Effector memory CD8-positive, alpha-beta T cell (primary cell): Measurements from ENCODE around the gene ARHGEF25.

Source experiments
- ATAC-seq: fragments of 150-1000 bp; cut with Tn5 transposase; replicated peaks from 2 replicates; pipeline ENCODE4 v1.10.0; 2021; ENCODE audit warnings: mild to moderate bottlenecking, moderate library complexity
- DNase-seq, 3 experiments: peaks; one replicate each; pipeline ENCODE4 v3.0.0; 2021
- H3K27ac Mint-ChIP-seq, 2 donors: one replicate each; pipeline ENCODE4 v1.8.0; 2022; ENCODE audit warnings: mild to moderate bottlenecking in 2 of 2, mixed read lengths in 2 of 2, moderate library complexity in 2 of 2
- H3K27me3 Mint-ChIP-seq, 2 donors: one replicate each; pipeline ENCODE4 v1.8.0; 2022; ENCODE audit warnings: mixed read lengths in 2 of 2
- H3K36me3 Mint-ChIP-seq: one replicate; pipeline ENCODE4 v1.8.0; 2022; ENCODE audit warnings: mild to moderate bottlenecking, moderate library complexity, mixed read lengths; ENCODE audit not compliant: insufficient read depth
- H3K4me1 Mint-ChIP-seq, 2 donors: one replicate each; pipeline ENCODE4 v1.8.0; 2022; ENCODE audit warnings: low read depth in 2 of 2, mixed read lengths in 2 of 2
- H3K4me3 Mint-ChIP-seq, 2 donors: one replicate each; pipeline ENCODE4 v1.8.0; 2022; ENCODE audit warnings: mild to moderate bottlenecking in 2 of 2, mixed read lengths in 2 of 2, moderate library complexity in 2 of 2
- H3K9me3 Mint-ChIP-seq, 2 donors: one replicate each; pipeline ENCODE4 v1.8.0; 2022; ENCODE audit warnings: mixed read lengths in 2 of 2

The ARHGEF25 gene

DNA sequence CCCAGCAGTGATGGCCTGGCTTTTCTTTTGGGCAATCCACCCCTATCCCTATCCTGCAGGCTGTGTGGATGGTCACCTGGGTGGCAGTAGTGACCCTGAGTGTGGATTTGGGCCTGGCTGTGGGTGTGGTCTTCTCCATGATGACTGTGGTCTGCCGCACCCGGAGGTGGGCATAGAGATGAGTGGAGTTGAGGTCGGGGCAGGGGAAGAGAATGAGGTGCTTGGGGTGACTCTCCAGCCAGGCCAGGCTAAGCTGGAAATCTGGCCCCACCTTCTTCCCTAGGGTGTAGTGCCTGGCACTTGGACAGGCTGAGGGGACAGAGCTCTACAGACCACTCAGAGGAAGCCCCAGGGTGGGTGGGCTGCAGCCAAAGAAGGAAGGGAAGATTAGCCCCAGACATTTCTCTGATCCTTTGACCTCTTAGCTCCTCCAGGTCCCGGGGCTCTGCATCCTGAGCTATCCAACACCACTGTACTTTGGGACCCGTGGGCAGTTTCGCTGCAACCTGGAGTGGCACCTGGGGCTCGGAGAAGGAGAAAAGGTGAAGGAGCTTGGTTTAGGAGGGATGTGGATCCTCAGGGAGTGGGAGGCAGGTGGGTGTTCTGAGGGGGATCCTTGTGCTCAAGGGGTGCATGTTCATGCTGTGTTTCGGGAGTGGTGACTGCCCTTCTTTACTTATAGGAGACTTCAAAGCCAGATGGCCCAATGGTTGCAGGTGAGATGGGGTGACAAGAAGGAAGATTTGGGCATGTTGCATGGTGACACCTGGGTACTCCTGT, 13.4 kb downstream of the ARHGEF25 start:
- Mint-ChIP-seq H3K4me1 (peaks cover 20 to 37% of the 10 kb centered on the region in 2 donors), H3K27me3 (peaks cover 94% of the 10 kb centered on the region in 2 donors), H3K27ac (no peak overlapping the region), H3K36me3 (peaks cover 6% of the 10 kb centered on the region), H3K9me3 (no peaks in the 10 kb centered on the region), H3K4me3 (no peak overlapping the region)
- ATAC-seq (no peak), DNase-seq (no peak)

DNA sequence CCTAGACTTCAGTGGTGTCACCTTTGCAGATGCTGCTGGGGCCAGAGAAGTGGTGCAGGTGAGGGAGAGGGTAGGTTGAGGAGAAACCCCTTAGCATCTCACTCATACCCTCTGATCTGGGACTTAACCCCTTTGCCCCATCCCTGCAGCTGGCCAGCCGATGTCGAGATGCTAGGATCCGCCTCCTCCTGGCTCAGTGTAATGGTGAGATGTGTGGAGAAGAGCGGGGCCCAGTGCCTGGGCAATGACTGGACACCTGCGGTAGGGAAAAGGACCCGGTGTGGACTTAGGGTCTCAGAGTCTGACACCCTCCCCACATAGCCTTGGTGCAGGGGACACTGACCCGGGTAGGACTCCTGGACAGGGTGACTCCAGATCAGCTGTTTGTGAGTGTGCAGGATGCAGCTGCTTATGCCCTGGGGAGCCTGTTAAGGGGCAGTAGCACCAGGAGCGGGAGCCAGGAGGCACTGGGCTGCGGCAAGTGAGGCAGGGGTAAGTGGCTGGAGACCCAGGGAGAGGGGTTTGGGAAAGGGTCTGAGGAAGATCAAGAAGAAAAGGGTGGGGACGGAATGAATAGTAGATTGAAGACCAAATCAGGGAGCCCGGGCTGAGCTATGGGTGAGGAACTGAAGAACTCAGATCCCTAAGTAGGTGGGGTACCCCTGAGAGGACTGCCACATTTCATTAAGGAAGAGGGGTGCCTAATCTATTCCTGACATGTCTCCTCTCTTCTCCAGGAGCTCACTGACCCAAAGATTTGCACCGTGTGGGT, 14.2 kb downstream of the ARHGEF25 start:
- no peaks in the 10 kb centered on the region for H3K9me3 Mint-ChIP-seq
- H3K4me1 Mint-ChIP-seq = peaks cover 17 to 29% of the 10 kb centered on the region in 2 donors
- H3K27ac Mint-ChIP-seq = no peak overlapping the region
- H3K4me3 Mint-ChIP-seq = no peak overlapping the region
- no peak for ATAC-seq
- peaks cover 6% of the 10 kb centered on the region for H3K36me3 Mint-ChIP-seq
- no peak for DNase-seq
- peaks cover 86 to 91% of the 10 kb centered on the region in 2 donors for H3K27me3 Mint-ChIP-seq

DNA sequence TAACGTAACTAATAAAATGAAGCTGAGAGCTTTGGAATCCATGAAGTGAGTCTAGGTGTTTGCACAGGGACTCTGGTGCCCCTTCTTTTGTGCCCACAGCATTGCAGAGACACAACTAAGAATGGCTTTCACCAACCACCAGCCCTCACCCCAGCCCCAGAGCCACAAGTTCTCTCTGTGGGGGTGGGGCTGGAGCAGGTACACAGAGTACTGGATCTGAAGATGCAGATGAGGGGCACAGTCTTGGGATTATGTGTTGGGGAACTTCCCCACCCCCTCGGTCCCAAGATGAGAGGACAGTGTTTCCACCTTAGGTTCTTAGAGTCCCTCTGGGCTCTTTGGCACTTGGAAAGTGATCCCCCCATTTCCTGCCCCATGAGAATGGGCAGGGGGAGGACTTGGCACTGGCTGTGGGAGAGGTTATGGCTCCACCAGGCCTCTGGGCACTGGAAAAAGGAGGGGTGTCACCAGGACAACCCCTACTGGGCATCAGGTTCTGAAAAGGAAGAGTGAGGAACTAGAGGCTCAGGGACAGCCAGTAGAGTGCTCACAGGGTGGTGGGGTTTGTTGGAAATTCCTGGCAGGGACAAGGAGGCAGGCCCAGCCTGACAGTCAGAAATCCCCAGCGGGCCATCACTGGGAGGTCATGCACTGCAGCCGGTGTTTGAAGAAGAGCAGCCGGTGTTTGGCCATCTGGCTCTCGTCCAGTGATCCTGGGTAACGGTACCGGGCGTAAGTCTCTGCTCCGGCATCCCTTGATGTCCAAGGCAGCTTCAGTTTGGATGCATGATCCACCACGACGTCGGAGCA, 15.1 kb downstream of the ARHGEF25 start:
- ATAC-seq (no peak), DNase-seq (no peak)
- Mint-ChIP-seq H3K4me1 (peaks cover 9 to 21% of the 10 kb centered on the region in 2 donors), H3K4me3 (no peak overlapping the region), H3K27ac (no peak overlapping the region), H3K9me3 (no peaks in the 10 kb centered on the region), H3K36me3 (peaks cover 6% of the 10 kb centered on the region), H3K27me3 (peaks cover 79 to 91% of the 10 kb centered on the region in 2 donors)

DNA sequence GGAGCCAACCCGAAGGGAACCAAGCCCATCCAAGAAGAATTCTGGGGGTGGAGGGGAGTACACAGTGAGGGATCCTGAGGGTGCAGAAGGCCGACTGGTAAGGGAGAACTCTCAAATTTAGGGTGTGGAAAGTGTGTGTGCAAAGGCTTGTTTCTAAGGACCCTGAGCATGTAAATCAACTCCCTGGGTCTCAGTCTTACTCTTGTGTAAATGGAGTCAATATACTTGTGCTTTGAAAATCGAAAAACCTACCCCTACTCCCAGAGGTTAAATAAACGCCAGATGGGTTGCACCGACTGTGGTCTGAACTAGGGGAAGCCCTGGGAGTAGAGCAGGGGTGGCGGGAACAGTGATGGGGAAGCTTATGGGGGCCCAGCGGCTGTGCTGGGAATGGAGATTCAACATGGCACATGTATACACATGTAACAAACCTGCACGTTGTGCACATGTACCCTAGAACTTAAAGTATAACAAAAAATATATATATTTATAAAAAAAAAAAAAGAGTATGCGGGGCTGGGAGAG, 15.7 kb downstream of the ARHGEF25 start:
- no peak overlapping the region for H3K27ac Mint-ChIP-seq
- H3K27me3 Mint-ChIP-seq = peaks cover 79 to 91% of the 10 kb centered on the region in 2 donors
- peak overlapping the region in 1 of 2 donors; percentile 9 for H3K4me3 Mint-ChIP-seq
- ATAC-seq (no peak), DNase-seq (no peak)
- no peaks in the 10 kb centered on the region for H3K9me3 Mint-ChIP-seq
- peaks cover 5% of the 10 kb centered on the region for H3K36me3 Mint-ChIP-seq
- peaks cover 5 to 15% of the 10 kb centered on the region in 2 donors for H3K4me1 Mint-ChIP-seq

DNA sequence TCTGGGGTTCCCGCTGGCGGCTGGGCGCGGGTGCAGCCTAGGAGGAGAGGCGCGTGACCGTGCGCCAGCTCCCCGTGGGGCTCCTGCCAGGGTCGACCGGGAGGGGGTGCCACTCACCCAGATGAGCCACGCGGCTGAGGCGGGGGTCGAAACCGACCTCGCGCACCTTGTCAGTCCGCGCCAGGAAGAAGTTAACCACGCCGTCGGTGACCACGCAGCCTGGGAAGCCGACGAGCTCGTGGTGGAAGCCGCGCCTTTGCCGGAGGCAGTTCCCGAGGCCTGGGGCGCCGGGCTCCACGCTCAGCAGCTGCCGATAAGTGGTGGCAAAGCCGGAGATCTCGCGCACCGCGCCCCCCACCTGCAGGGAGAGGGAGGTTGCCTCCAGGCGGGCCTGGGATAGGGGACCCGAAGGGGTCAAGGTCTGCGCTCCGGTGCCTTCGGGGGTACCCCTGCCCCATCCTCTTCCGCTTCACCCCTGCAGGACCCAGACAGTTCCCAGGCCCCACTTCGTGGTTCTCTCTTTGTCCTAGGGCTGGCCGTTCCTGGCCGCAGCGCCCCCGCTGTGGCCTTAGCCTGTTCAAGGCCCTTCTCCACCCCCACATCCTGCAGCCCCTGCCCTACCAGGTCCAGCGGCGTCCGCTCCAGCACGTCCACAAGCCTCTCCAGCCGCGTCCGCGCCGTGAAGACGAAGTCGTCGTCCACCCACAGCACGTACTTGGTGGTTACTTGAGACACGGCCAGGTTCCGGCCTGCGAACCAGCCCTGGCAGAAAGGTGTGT, 16.5 kb downstream of the ARHGEF25 start:
- Mint-ChIP-seq H3K4me1 (peaks cover 4 to 12% of the 10 kb centered on the region in 2 donors), H3K4me3 (peak overlapping the region; percentile 25 to 43), H3K36me3 (peaks cover 2% of the 10 kb centered on the region), H3K9me3 (no peaks in the 10 kb centered on the region), H3K27ac (no peak overlapping the region), H3K27me3 (peaks cover 77 to 91% of the 10 kb centered on the region in 2 donors)
- no peak for DNase-seq
- peak; percentile 62 for ATAC-seq

DNA sequence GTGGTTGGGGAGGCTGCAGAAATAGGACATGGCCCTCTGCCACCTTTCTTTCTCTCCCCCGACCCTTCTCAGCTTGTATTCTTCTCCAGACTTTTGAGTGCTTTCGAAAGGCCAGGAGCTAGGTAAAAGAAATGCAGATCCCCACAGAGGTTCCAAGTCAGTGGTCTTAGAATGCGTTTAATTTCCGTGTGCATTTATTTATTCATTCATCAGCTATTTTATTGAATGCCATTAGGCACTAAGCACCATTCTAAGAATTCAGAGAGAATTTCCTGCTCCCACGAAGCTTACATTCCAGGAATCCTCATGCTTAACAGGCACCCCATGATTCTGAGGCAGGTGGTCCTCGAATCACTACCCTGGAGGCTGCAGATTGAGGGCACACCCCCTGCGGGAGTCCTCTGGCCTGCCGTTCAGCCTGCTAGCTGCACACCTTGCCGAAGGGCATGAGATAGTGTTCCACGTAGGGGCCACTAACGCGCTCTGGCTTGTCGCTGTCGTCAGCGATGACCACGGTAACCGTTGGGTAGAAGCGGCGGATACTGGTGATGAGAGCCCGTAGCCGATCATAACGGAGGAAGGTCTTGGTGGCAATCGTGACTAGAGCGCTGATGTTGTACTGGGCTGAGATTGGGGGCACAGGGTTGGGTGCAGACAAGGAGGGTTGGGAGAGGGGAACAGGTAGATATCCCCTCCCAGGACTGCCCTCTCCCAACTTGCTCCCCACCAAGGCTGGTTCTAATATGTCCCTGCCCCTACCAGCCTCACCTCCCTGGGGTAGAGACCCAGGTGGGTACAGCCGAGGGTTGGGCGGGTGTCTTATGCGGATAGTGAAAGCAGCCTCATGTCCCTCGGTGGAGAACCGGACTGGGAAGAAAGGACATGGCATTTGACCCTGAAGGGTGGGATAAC, 17.3 kb downstream of the ARHGEF25 start:
- peak overlapping the region; percentile 25 to 43 for H3K4me3 Mint-ChIP-seq
- no peak for ATAC-seq

DNA sequence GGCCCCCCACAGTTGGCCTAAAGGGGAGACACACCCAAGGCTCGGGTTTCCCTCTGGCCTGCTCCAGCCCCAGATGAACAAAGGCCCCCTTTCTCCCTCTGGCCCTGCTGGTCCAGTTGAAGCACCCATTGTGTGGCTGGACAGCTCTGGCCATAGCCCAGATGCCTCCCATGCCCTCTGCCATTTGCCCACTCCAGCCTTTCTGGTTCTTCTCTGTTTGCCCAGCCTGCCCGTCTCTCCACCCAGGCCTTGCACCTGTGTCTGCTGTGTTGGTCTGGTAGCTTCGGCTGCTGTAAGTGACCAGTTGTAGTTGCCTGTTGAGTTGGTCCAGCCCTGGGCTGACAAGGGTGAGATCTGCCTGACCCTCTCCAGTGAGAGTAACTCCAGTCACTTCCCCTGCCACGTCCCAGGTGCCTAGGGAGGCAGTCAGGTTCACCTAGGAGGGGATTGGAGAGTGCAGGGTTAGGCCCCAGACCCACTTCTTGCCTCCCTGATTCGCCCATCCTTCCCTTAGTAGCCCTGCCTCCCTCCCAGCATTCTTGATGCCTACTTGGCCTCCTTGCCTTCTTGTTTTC, 18.7 kb downstream of the ARHGEF25 start:
- Mint-ChIP-seq H3K4me1 (peaks cover 9 to 14% of the 10 kb centered on the region in 2 donors), H3K9me3 (no peaks in the 10 kb centered on the region), H3K4me3 (no peak overlapping the region), H3K27me3 (peaks cover 60 to 88% of the 10 kb centered on the region in 2 donors), H3K27ac (no peak overlapping the region), H3K36me3 (peaks cover 2% of the 10 kb centered on the region)
- no peak for DNase-seq
- ATAC-seq = no peak

More for the DNA sequence above, 17.3 kb downstream of the ARHGEF25 start:
- Mint-ChIP-seq H3K27ac (no peak overlapping the region), H3K9me3 (no peaks in the 10 kb centered on the region), H3K36me3 (peaks cover 2% of the 10 kb centered on the region), H3K27me3 (peaks cover 73 to 88% of the 10 kb centered on the region in 2 donors), H3K4me1 (peaks cover 8 to 14% of the 10 kb centered on the region in 2 donors)
- DNase-seq = no peak

DNA sequence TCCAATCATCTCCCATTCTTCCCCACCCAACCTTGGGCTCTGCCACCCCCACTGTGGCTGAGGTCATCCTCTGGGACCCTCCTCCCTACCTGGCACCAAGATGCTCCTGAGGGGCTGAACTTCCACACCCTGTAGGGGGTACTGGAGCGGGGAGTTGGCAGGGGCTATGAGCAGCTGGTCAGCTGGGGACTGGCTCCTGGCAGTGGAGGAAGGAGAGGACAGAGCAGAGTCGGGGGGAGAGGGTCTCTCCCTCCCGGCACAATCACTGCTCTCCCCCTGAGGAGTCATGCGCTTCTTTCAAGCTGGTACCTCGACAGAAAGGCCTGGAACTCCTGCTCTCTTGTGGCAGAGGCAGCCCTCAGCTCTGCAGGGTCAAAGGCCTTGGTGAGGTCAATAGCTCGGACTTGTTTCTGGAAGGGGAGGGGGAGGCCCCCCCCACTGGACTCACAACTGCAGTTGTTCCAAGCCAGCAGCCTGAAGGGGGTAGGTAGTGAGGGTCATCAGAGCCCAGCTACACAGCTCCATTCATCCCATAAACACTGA, 19.7 kb downstream of the ARHGEF25 start:
- Mint-ChIP-seq H3K4me3 (peak overlapping the region in 1 of 2 donors; percentile 42), H3K36me3 (peaks cover 2% of the 10 kb centered on the region)
- ATAC-seq = no peak

DNA sequence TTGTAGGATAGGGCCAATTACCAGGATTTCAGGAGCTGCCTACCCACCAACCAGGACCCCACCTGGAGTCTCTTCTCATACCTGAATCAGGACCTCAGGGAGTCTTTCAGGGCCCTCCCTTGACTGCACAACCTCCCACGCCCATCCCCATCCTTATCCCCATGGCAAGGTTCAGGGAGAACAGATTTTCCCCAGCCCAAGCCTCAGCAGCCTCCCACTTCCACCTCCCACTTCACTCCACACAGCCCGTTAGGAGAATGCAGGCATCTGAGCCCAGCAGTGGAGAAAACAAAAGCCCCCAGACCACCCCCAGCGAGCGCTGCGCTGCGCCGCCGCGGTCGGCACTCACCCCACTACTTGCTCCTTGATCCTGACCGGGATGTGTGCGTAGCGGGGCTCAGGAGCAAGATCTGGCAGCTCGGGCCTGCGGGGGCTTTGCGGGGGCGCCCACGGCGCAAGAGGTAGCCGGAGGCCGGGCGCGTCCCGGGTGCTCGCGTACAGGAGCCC, 20.4 kb downstream of the ARHGEF25 start:
- Mint-ChIP-seq H3K27me3 (peaks cover 43 to 79% of the 10 kb centered on the region in 2 donors), H3K9me3 (no peaks in the 10 kb centered on the region), H3K4me3 (peak overlapping the region; percentile 42 to 75), H3K36me3 (peaks cover 2% of the 10 kb centered on the region), H3K27ac (no peak overlapping the region), H3K4me1 (peaks cover 9 to 14% of the 10 kb centered on the region in 2 donors)
- ATAC-seq = no peak
- DNase-seq = no peak

More for the DNA sequence above, 19.7 kb downstream of the ARHGEF25 start:
- DNase-seq = no peak
- H3K27ac Mint-ChIP-seq = no peak overlapping the region
- H3K27me3 Mint-ChIP-seq = peaks cover 50 to 86% of the 10 kb centered on the region in 2 donors
- peaks cover 9 to 14% of the 10 kb centered on the region in 2 donors for H3K4me1 Mint-ChIP-seq
- H3K9me3 Mint-ChIP-seq = no peaks in the 10 kb centered on the region

DNA sequence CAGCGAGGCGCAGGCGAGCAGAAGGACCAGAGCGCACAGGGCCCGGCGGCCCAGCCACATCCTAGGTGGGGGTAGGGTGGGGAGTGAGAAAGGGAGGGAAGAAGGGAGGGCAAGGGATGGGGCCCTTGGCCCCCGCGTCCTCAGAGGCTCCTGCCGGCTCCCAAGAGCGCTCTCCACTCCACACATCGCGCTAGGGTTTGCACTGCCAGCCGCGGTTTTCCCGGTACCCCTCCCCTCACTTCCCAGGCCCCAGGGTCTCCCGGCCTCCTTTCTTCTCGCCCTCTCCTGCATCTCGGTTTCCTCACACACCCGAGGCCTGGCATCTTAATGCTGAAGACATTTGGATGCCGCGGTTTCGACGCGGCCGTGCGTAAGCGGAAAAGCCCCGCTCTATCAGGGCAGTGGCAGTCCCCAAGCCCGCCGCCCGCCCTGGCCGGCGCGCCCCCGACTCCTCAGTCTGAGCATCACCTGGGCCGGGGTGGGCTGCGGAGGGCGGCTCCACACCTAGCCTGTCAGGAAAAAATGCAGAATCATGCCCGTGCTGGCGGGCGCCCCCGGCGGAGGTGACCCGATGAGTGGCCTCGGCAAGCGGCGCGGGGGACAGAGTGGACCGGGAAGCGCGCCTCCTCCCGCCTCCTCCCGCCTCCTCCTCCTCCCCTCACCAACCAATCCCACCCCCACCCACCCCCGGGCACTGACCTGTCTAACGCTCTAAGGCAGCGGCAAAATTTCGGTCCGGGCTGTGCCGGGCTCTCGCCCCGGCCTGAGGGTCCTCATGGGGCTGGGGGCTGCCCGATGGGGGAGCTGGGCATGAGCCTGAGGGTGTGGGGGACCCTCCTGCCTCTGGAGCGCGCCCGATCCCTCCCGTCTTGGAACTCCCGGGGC, 21.1 kb downstream of the ARHGEF25 start:
- Mint-ChIP-seq H3K9me3 (no peaks in the 10 kb centered on the region), H3K36me3 (no peaks in the 10 kb centered on the region), H3K4me1 (peaks cover 9 to 10% of the 10 kb centered on the region in 2 donors), H3K4me3 (peak overlapping the region; percentile 71 to 75), H3K27me3 (peaks cover 36 to 72% of the 10 kb centered on the region in 2 donors), H3K27ac (peak overlapping the region in 1 of 2 donors; percentile 29)
- DNase-seq = no peak
- peak; percentile 51 for ATAC-seq
